Keratinocyte (primary cell): Measurements from ENCODE around the gene OR8B8. TPM values are rescaled to one million over a fixed set of nuclear protein-coding genes. Genes with fewer than 3 reads are reported as not detected.

Source experiments
- DNase-seq: peaks from one replicate; pipeline ENCODE4 v3.0.0-alpha.2; 2011; ENCODE audit warnings: low read depth, missing footprints, low spot score
- FAIRE-seq: peaks from 2 replicates; lab custom pipeline; 2011; peaks lifted over from hg19 to GRCh38; lab: Jason Lieb, UNC
- H2AFZ ChIP-seq: 2 replicates; pipeline ENCODE4 v1.6.0; 2012; ENCODE audit warnings: low read length, control low read depth, inconsistent platforms; ENCODE audit not compliant: control insufficient read depth
- H3K27ac ChIP-seq: 2 replicates; pipeline ENCODE4 v1.5.1; 2011; ENCODE audit warnings: low read length; ENCODE audit not compliant: control insufficient read depth, insufficient read depth
- H3K27me3 ChIP-seq: 3 replicates; pipeline ENCODE4 v1.6.0; 2011; ENCODE audit warnings: low read length; ENCODE audit not compliant: control insufficient read depth, insufficient read depth; ENCODE audit errors: extremely low read depth
- H3K36me3 ChIP-seq, 2 experiments: 2 replicates in 1 of 2; 3 replicates in 1 of 2; pipeline ENCODE4 v1.5.1; 2011; ENCODE audit warnings: low read length in 2 of 2, mild to moderate bottlenecking in 1 of 2; ENCODE audit not compliant: control insufficient read depth in 2 of 2, insufficient read depth in 2 of 2; ENCODE audit errors: extremely low read depth in 1 of 2
- H3K4me1 ChIP-seq: 3 replicates; pipeline ENCODE4 v1.5.1; 2011; ENCODE audit warnings: low read length; ENCODE audit not compliant: control insufficient read depth, insufficient read depth; ENCODE audit errors: extremely low read depth
- H3K4me2 ChIP-seq: 3 replicates; pipeline ENCODE4 v1.6.0; 2011; ENCODE audit warnings: low read depth, low read length; ENCODE audit not compliant: control insufficient read depth, insufficient read depth; ENCODE audit errors: extremely low read depth
- H3K4me3 ChIP-seq, 3 experiments: fragments of 200-600 bp in 1 of 3; sonication (generic) in 1 of 3; 2 replicates in 2 of 3; 3 replicates in 1 of 3; pipeline ENCODE4 v1.5.1; 2011 to 2016; ENCODE audit warnings: low read length in 3 of 3, mild to moderate bottlenecking in 3 of 3, control low read depth in 2 of 3, inconsistent platforms in 1 of 3, low read depth in 1 of 3, mixed read lengths in 1 of 3, mixed run types in 1 of 3, moderate library complexity in 1 of 3; ENCODE audit not compliant: control insufficient read depth in 2 of 3, insufficient read depth in 2 of 3; ENCODE audit errors: extremely low read depth in 1 of 3
- H3K79me2 ChIP-seq: 2 replicates; pipeline ENCODE4 v1.6.0; 2012; ENCODE audit warnings: low read length; ENCODE audit not compliant: control insufficient read depth, insufficient read depth
- H3K9ac ChIP-seq: 3 replicates; pipeline ENCODE4 v1.6.0; 2011; ENCODE audit warnings: low read length; ENCODE audit not compliant: control insufficient read depth, insufficient read depth; ENCODE audit errors: extremely low read depth
- H3K9me1 ChIP-seq: 3 replicates; pipeline ENCODE4 v1.6.0; 2011; ENCODE audit warnings: low read length; ENCODE audit not compliant: control insufficient read depth, insufficient read depth; ENCODE audit errors: extremely low read depth
- H3K9me3 ChIP-seq: 2 replicates; pipeline ENCODE4 v1.5.1; 2012; ENCODE audit warnings: low read depth, low read length; ENCODE audit not compliant: control insufficient read depth
- H4K20me1 ChIP-seq: 3 replicates; pipeline ENCODE4 v1.6.0; 2011; ENCODE audit warnings: low read length; ENCODE audit not compliant: control insufficient read depth, insufficient read depth; ENCODE audit errors: extremely low read depth
- EZH2 ChIP-seq: IDR thresholded peaks from one replicate; pipeline ENCODE4 v1.6.1; 2012; ENCODE audit warnings: inconsistent platforms, mild to moderate bottlenecking, low read length, moderate library complexity
- dilution Hi-C: fragments of 300-500 bp; cut with MboI; formaldehyde crosslinking; loops from one replicate; pipeline ENCODE4 v1.7.0; 2020; ENCODE audit warnings: low sequenced_read_pairs; ENCODE audit not compliant: extremely low pct_ligation_motif_present
- polyA plus RNA-seq, 5 experiments: library from polyadenylated mRNA; depleted of rRNA in 3 of 5; stranded (reverse) in 3 of 5; stranded (forward) in 1 of 5; unstranded in 1 of 5; fragments of >200 nt; gene quantifications; 1 replicate in 1 of 5; 2 replicates in 3 of 5; 3 replicates in 1 of 5; pipeline versions ENCODE4 v1.2.1 to v1.2.3, GENCODE V29; 2011 to 2012; ENCODE audit warnings: missing spikeins in 2 of 5, low read depth in 1 of 5, low replicate concordance in 1 of 5
- TF ChIP-seq, protein P1 (sequence below), 3 experiments: IDR thresholded peaks in 1 of 3; conservative IDR thresholded peaks in 1 of 3; optimal IDR thresholded peaks in 1 of 3; 2 replicates in 2 of 3; 3 replicates in 1 of 3; pipeline versions ENCODE3 to v1.5.1; 2011; ENCODE audit warnings: low read length in 3 of 3, mild to moderate bottlenecking in 3 of 3, moderate library complexity in 2 of 3, control low read depth in 1 of 3, inconsistent platforms in 1 of 3; ENCODE audit not compliant: insufficient read depth in 2 of 3; ENCODE audit errors: extremely low read depth in 1 of 3

Gene OR8B8
- polyA plus RNA-seq, 1 donor (not counting 4 experiments of a cell fraction or from before 2014, with no cell fraction given) = not detected

- TF ChIP-seq, protein P1, sequence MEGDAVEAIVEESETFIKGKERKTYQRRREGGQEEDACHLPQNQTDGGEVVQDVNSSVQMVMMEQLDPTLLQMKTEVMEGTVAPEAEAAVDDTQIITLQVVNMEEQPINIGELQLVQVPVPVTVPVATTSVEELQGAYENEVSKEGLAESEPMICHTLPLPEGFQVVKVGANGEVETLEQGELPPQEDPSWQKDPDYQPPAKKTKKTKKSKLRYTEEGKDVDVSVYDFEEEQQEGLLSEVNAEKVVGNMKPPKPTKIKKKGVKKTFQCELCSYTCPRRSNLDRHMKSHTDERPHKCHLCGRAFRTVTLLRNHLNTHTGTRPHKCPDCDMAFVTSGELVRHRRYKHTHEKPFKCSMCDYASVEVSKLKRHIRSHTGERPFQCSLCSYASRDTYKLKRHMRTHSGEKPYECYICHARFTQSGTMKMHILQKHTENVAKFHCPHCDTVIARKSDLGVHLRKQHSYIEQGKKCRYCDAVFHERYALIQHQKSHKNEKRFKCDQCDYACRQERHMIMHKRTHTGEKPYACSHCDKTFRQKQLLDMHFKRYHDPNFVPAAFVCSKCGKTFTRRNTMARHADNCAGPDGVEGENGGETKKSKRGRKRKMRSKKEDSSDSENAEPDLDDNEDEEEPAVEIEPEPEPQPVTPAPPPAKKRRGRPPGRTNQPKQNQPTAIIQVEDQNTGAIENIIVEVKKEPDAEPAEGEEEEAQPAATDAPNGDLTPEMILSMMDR (optimal IDR thresholded peaks at IDR 0.05 in 1 of 3, IDR thresholded peaks at IDR 0.05 in 1 of 3, conservative IDR thresholded peaks at IDR 0.05 in 1 of 3; ENCODE audit: extremely low read depth in 1 of 3, insufficient read depth in 2 of 3, low read length in 3 of 3) = no peak
- TF ChIP-seq EZH2 = no peak
- no peaks in the 10 kb centered on the region for H3K4me1 ChIP-seq
- H3K36me3 ChIP-seq = no peaks in the 10 kb centered on the region
- H3K79me2 ChIP-seq = no peaks in the 10 kb centered on the region
- no peak within 1 kb of the TSS for H3K4me2 ChIP-seq
- H2AFZ ChIP-seq = no peak within 1 kb of the TSS
- H3K9me3 ChIP-seq = no peaks in the 10 kb centered on the region
- FAIRE-seq (no peak), DNase-seq (no peak)
- no peaks in the 10 kb centered on the region for H3K9me1 ChIP-seq
- no peaks in the 10 kb centered on the region for H3K27me3 ChIP-seq
- no peak within 1 kb of the TSS for H3K4me3 ChIP-seq
- no peak within 1 kb of the TSS for H3K9ac ChIP-seq
- H3K27ac ChIP-seq = no peak within 1 kb of the TSS
- no peaks in the 10 kb centered on the region for H4K20me1 ChIP-seq
- dilution Hi-C loops = no loop called here
Observed at GRCh38 chr11:124424384-124424921, 21.0 kb downstream of the OR8B8 start, which contains the start of gene OR8B4. Gene OR8B4 (minus strand): TSS chr11:124424871. CDS start chr11:124424871, 0 bp downstream.

DNA sequence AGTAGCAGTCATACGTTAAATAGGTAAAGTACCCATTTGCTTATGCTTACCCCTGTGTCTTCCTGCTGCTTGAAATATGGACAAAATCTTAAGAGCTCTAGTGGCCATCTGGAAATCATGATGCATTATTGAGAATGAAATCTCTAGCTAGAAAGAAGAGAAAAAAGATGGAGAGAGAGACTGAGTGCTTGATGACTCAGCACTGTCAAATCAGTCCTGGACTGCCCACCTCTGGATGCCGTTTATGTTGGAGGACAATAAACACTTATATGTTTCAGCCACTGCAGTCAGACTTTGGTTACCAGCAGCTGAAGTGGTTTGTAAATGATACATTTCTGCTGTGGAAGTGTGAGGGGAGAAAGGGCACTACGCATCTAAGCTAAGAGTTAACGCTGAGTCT lies 24.5 kb downstream of the OR8B8 start:
- H3K9ac ChIP-seq = no peak overlapping the region
- DNase-seq (no peak), FAIRE-seq (no peak)
- no peak overlapping the region for H2AFZ ChIP-seq
- H4K20me1 ChIP-seq = no peaks in the 10 kb centered on the region
- dilution Hi-C loops = no loop called here
- no peaks in the 10 kb centered on the region for H3K27me3 ChIP-seq
- TF ChIP-seq, protein P1 (optimal IDR thresholded peaks at IDR 0.05 in 1 of 3, IDR thresholded peaks at IDR 0.05 in 1 of 3, conservative IDR thresholded peaks at IDR 0.05 in 1 of 3; ENCODE audit: extremely low read depth in 1 of 3, insufficient read depth in 2 of 3, low read length in 3 of 3) = no peak
- TF ChIP-seq EZH2 = no peak
- H3K4me1 ChIP-seq = no peaks in the 10 kb centered on the region
- H3K4me3 ChIP-seq = no peak overlapping the region
- no peaks in the 10 kb centered on the region for H3K9me3 ChIP-seq
- no peak overlapping the region for H3K4me2 ChIP-seq
- no peak overlapping the region for H3K27ac ChIP-seq
- no peaks in the 10 kb centered on the region for H3K36me3 ChIP-seq
- no peaks in the 10 kb centered on the region for H3K79me2 ChIP-seq
- no peaks in the 10 kb centered on the region for H3K9me1 ChIP-seq
